ENCODE data around the gene CELA2A. TPM values are rescaled to one million over a fixed set of nuclear protein-coding genes. Genes with fewer than 3 reads are reported as not detected.
A peak's percentile ranks its signal among the peaks of the same experiment; 100 is the strongest.

Gene CELA2A
- total RNA-seq, 4 donors from 2014 or later: not detected

GRCh38 chr1:15412843-15413242 lies 43.7 kb upstream of the CELA2A start:
- H3K27me3 ChIP-seq: peaks cover 4 to 15% (median 11%) of the 10 kb centered on the region in 3 donors
- H3K36me3 ChIP-seq: no peaks in the 10 kb centered on the region
- TF ChIP-seq CTCF (IDR thresholded peaks at IDR 0.05 in 4 of 5, conservative IDR thresholded peaks at IDR 0.05 in 1 of 5): no peak
- no peak for TF ChIP-seq POLR2A (IDR thresholded peaks at IDR 0.05)
- in situ Hi-C loops (cut with MboI; ENCODE audit: low sequenced_read_pairs in 4 of 4) (no loop called here), intact Hi-C loops (cut with DNase I; ENCODE audit: low total_unique reads) (no loop called here)
- peaks cover 7 to 11% of the 10 kb centered on the region in 2 donors for H3K4me1 ChIP-seq
- peak overlapping the region in 1 of 4 donors; percentile 48 for H3K27ac ChIP-seq
- DNase-seq (no peak), ATAC-seq (no peak)
- no peaks in the 10 kb centered on the region for H3K9me3 ChIP-seq
- no peak overlapping the region for H3K4me3 ChIP-seq

GRCh38 chr1:15413563-15414444 lies 42.7 kb upstream of the CELA2A start:
- H3K4me3 ChIP-seq: no peak overlapping the region
- intact Hi-C loops (cut with DNase I; ENCODE audit: low total_unique reads) (no loop called here), in situ Hi-C loops (cut with MboI; ENCODE audit: low sequenced_read_pairs in 4 of 4) (no loop called here)
- DNase-seq: no peak
- no peaks in the 10 kb centered on the region for H3K9me3 ChIP-seq
- H3K4me1 ChIP-seq: peaks cover 7 to 11% of the 10 kb centered on the region in 2 donors
- H3K36me3 ChIP-seq: no peaks in the 10 kb centered on the region
- peak overlapping the region in 1 of 4 donors; percentile 48 for H3K27ac ChIP-seq
- ATAC-seq: no peak
- TF ChIP-seq CTCF (IDR thresholded peaks at IDR 0.05 in 4 of 5, conservative IDR thresholded peaks at IDR 0.05 in 1 of 5) (no peak), POLR2A (IDR thresholded peaks at IDR 0.05) (no peak)
- peaks cover 4 to 15% (median 11%) of the 10 kb centered on the region in 3 donors for H3K27me3 ChIP-seq

- TF ChIP-seq CTCF (IDR thresholded peaks at IDR 0.05 in 4 of 5, conservative IDR thresholded peaks at IDR 0.05 in 1 of 5) (no peak), POLR2A (IDR thresholded peaks at IDR 0.05) (no peak)
- H3K36me3 ChIP-seq: no peaks in the 10 kb centered on the region
- H3K27ac ChIP-seq: peak overlapping the region in 1 of 4 donors; percentile 58
- no peaks in the 10 kb centered on the region for H3K9me3 ChIP-seq
- in situ Hi-C loops (cut with MboI; ENCODE audit: low sequenced_read_pairs in 4 of 4): no loop called here
- H3K4me1 ChIP-seq: peaks cover 7% of the 10 kb centered on the region in 2 donors
- no peak overlapping the region for H3K4me3 ChIP-seq
- H3K27me3 ChIP-seq: peaks cover 4 to 15% (median 11%) of the 10 kb centered on the region in 3 donors
- ATAC-seq: no peak
- no peak for DNase-seq
- intact Hi-C loops (cut with DNase I; ENCODE audit: low total_unique reads): no loop called here
These were observed 42.0 kb upstream of the CELA2A start for GRCh38 chr1:15414445-15414983.

- Histone ChIP-seq H3K4me3 (no peak overlapping the region), H3K36me3 (no peaks in the 10 kb centered on the region), H3K4me1 (peaks cover 0 to 7% of the 10 kb centered on the region in 2 donors), H3K27me3 (no peaks in the 10 kb centered on the region), H3K27ac (peak overlapping the region in 3 of 4 donors; percentile 42 to 71 (median 58)), H3K9me3 (no peaks in the 10 kb centered on the region)
- no peak for TF ChIP-seq POLR2A (IDR thresholded peaks at IDR 0.05)
- no peak for DNase-seq
- ATAC-seq: no peak
- intact Hi-C loops (cut with DNase I; ENCODE audit: low total_unique reads): no loop called here
- in situ Hi-C loops (cut with MboI; ENCODE audit: low sequenced_read_pairs in 4 of 4): no loop called here
These were observed 39.2 kb upstream of the CELA2A start for GRCh38 chr1:15417059-15417934.

Data from gastrocnemius medialis (tissue), 4 donors.